SK-N-SH treated with all-trans-retinoic acid at 6 μM for 48 hours (cell line): ENCODE measurements around the gene UBAP1.

Source experiments
- ARNTL ChIP-seq: fragments of 450-650 bp; formaldehyde crosslinking; IDR thresholded peaks from 2 replicates; pipeline ENCODE4 v1.5.0; 2020; ENCODE audit warnings: low read depth, mild to moderate bottlenecking, moderate library complexity, borderline replicate concordance
- BACH2 ChIP-seq: fragments of 250-450 bp; sonication (Bioruptor Pico); IDR thresholded peaks from 2 replicates; pipeline ENCODE4 v1.9.0; 2021; ENCODE audit warnings: mild to moderate bottlenecking, borderline replicate concordance
- POU6F1 ChIP-seq: fragments of 250-450 bp; sonication (Bioruptor Pico); IDR thresholded peaks from 2 replicates; pipeline ENCODE4 v1.8.0; 2021; ENCODE audit warnings: low read depth, mild to moderate bottlenecking, moderate library complexity, borderline replicate concordance
- PPARA ChIP-seq: fragments of 250-450 bp; sonication (Bioruptor Pico); IDR thresholded peaks from 2 replicates; pipeline ENCODE4 v1.5.0; 2020; ENCODE audit warnings: mild to moderate bottlenecking, borderline replicate concordance
- RARB ChIP-seq: fragments of 250-450 bp; sonication (Bioruptor Pico); IDR thresholded peaks from 2 replicates; pipeline ENCODE4 v1.8.0; 2021; ENCODE audit warnings: mild to moderate bottlenecking, moderate library complexity
- SNAI2 ChIP-seq: fragments of 250-450 bp; sonication (Bioruptor Pico); IDR thresholded peaks from 2 replicates; pipeline ENCODE4 v1.5.0; 2020; ENCODE audit warnings: mild to moderate bottlenecking, moderate library complexity
- TOX ChIP-seq: fragments of 250-450 bp; sonication (Bioruptor Pico); IDR thresholded peaks from 2 replicates; pipeline ENCODE4 v1.8.0; 2021; ENCODE audit warnings: mild to moderate bottlenecking, moderate library complexity, borderline replicate concordance
- TSHZ2 ChIP-seq: fragments of 250-450 bp; sonication (Bioruptor Pico); IDR thresholded peaks from 2 replicates; pipeline ENCODE4 v1.5.0; 2020; ENCODE audit warnings: mild to moderate bottlenecking, moderate library complexity
- ZFP30 ChIP-seq: fragments of 450-650 bp; formaldehyde crosslinking; IDR thresholded peaks from 2 replicates; pipeline ENCODE4 v1.5.0; 2022; ENCODE audit warnings: mild to moderate bottlenecking, moderate library complexity
- ZNF70 ChIP-seq: fragments of 450-650 bp; formaldehyde crosslinking; IDR thresholded peaks from 2 replicates; pipeline ENCODE4 v1.5.0; 2020; ENCODE audit warnings: mild to moderate bottlenecking, moderate library complexity
- TF ChIP-seq, protein P1 (sequence below): fragments of 250-450 bp; sonication (Bioruptor Pico); IDR thresholded peaks from 2 replicates; pipeline ENCODE4 v1.8.0; 2020; ENCODE audit warnings: mild to moderate bottlenecking, moderate library complexity, borderline replicate concordance

GRCh38 chr9:34140853-34141252, 38.0 kb upstream of the UBAP1 start:
- TF ChIP-seq ZNF70 (CRISPR knock-in tag) (no peak), TSHZ2 (no peak), TOX (no peak), ZFP30 (no peak), RARB (no peak), SNAI2 (CRISPR knock-in tag) (no peak), POU6F1 (CRISPR knock-in tag) (no peak), PPARA (no peak), ARNTL (CRISPR knock-in tag) (no peak), BACH2 (CRISPR knock-in tag) (no peak)
- TF ChIP-seq, protein P1, sequence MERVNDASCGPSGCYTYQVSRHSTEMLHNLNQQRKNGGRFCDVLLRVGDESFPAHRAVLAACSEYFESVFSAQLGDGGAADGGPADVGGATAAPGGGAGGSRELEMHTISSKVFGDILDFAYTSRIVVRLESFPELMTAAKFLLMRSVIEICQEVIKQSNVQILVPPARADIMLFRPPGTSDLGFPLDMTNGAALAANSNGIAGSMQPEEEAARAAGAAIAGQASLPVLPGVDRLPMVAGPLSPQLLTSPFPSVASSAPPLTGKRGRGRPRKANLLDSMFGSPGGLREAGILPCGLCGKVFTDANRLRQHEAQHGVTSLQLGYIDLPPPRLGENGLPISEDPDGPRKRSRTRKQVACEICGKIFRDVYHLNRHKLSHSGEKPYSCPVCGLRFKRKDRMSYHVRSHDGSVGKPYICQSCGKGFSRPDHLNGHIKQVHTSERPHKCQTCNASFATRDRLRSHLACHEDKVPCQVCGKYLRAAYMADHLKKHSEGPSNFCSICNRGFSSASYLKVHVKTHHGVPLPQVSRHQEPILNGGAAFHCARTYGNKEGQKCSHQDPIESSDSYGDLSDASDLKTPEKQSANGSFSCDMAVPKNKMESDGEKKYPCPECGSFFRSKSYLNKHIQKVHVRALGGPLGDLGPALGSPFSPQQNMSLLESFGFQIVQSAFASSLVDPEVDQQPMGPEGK (CRISPR knock-in tag), result no peak
